DND-41 (cell line): ENCODE measurements around the gene C10orf90.

Experiments used
- ATAC-seq: fragments of 200-7000 bp; cut with Tn5 transposase; 3 replicates; pipeline ENCODE4 v1.9.1; 2021; ENCODE audit warnings: low read depth; ENCODE audit not compliant: insufficient read depth
- DNase-seq: peaks from one replicate; pipeline ENCODE4 v3.0.0-alpha.2; 2020
- H2AFZ ChIP-seq: 2 replicates; pipeline ENCODE4 v1.6.0; 2012; ENCODE audit warnings: low read depth, low read length
- H3K27ac ChIP-seq: 2 replicates; pipeline ENCODE4 v1.5.1; 2012; ENCODE audit warnings: low read length, inconsistent platforms
- H3K27me3 ChIP-seq: fragments of 200-600 bp; sonication (generic); 2 replicates; pipeline ENCODE4 v1.6.0; 2012; ENCODE audit warnings: low read length, mild to moderate bottlenecking, inconsistent platforms; ENCODE audit not compliant: insufficient read depth, poor library complexity
- H3K36me3 ChIP-seq: 2 replicates; pipeline ENCODE4 v1.5.1; 2012; ENCODE audit warnings: low read length, inconsistent platforms; ENCODE audit not compliant: insufficient read depth
- H3K4me1 ChIP-seq: 2 replicates; pipeline ENCODE4 v1.5.1; 2012; ENCODE audit warnings: mild to moderate bottlenecking, low read length; ENCODE audit not compliant: insufficient read depth
- H3K4me2 ChIP-seq: 2 replicates; pipeline ENCODE4 v1.6.0; 2012; ENCODE audit warnings: mild to moderate bottlenecking, moderate library complexity, low read length, inconsistent platforms; ENCODE audit not compliant: insufficient read depth
- H3K4me3 ChIP-seq, 2 experiments: fragments of 200-600 bp in 1 of 2; shearing (Covaris generic) in 1 of 2; 2 replicates each; pipeline ENCODE4 v1.5.1; 2012 to 2016; ENCODE audit warnings: inconsistent platforms in 2 of 2, low read length in 2 of 2, mild to moderate bottlenecking in 2 of 2, low read depth in 1 of 2, moderate library complexity in 1 of 2
- H3K79me2 ChIP-seq: 2 replicates; pipeline ENCODE4 v1.6.0; 2012; ENCODE audit warnings: low read length, inconsistent platforms; ENCODE audit not compliant: insufficient read depth
- H3K9ac ChIP-seq: 2 replicates; pipeline ENCODE4 v1.6.0; 2012; ENCODE audit warnings: low read depth, mild to moderate bottlenecking, inconsistent platforms, low read length, moderate library complexity
- H3K9me3 ChIP-seq: 2 replicates; pipeline ENCODE4 v1.5.1; 2012; ENCODE audit warnings: low read length, moderate library complexity, mild to moderate bottlenecking, inconsistent platforms; ENCODE audit not compliant: insufficient read depth, severe bottlenecking
- H4K20me1 ChIP-seq: 2 replicates; pipeline ENCODE4 v1.6.0; 2012; ENCODE audit warnings: low read length; ENCODE audit not compliant: insufficient read depth
- CTCF ChIP-seq: IDR thresholded peaks from 2 replicates; pipeline ENCODE4 v1.5.1; 2012; ENCODE audit warnings: borderline replicate concordance, low read length, moderate library complexity, mild to moderate bottlenecking; ENCODE audit not compliant: poor library complexity, severe bottlenecking; ENCODE audit errors: extremely low read depth
- EZH2 ChIP-seq: IDR thresholded peaks from 3 replicates; pipeline ENCODE4 v1.6.1; 2012; ENCODE audit warnings: borderline replicate concordance, low read depth, mild to moderate bottlenecking, moderate library complexity, low read length, inconsistent platforms; ENCODE audit not compliant: severe bottlenecking

Gene C10orf90

DNA sequence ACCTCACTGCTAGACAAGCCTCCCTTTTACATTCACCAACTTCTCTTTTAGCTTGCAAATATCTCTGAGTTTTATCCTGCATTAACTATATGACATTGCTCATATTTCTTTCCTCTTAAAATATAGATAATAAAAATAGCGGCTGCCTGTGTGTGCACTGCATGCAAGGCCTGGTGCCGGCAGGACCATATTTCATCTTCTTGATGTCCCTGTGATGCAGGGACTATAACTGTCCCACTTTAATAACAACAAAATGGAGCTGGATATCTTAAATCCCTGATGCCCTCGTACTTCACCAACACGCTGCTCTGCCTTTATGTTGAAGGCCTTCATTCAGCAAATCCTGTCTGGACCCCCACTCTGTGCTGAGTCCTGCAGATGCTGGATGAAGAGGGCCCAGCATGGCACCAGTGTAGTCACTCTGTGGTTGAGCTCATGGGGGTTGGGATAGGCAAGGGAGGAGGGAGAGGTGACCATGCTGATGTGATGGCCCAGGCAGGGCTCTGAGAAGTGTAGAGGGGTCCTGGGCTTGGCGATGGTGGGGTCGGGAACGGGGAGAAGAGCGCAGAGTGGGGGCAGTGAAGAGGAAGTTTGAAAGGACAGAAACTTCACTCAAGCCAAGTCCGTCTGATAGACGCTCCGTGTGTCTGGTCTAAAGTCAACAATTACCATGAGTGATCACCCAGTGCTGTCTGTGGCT is 40.4 kb downstream of the C10orf90 start:
- Histone ChIP-seq H3K4me3 (no peak overlapping the region), H3K27me3 (no peaks in the 10 kb centered on the region), H3K9ac (no peak overlapping the region), H3K4me1 (no peaks in the 10 kb centered on the region), H3K79me2 (no peaks in the 10 kb centered on the region), H3K27ac (no peak overlapping the region), H2AFZ (no peak overlapping the region), H4K20me1 (no peaks in the 10 kb centered on the region), H3K9me3 (no peaks in the 10 kb centered on the region), H3K36me3 (no peaks in the 10 kb centered on the region), H3K4me2 (no peak overlapping the region)
- TF ChIP-seq CTCF (no peak), EZH2 (no peak)
- no peak for DNase-seq
- ATAC-seq, result no peak

GRCh38 chr10:126628746-126629145 is 41.7 kb downstream of the C10orf90 start:
- no peak overlapping the region for H3K4me3 ChIP-seq
- H3K9ac ChIP-seq, result no peak overlapping the region
- no peak for ATAC-seq
- TF ChIP-seq EZH2 (no peak), CTCF (no peak)
- no peak overlapping the region for H2AFZ ChIP-seq
- no peaks in the 10 kb centered on the region for H3K27me3 ChIP-seq
- no peaks in the 10 kb centered on the region for H4K20me1 ChIP-seq
- H3K4me2 ChIP-seq, result no peak overlapping the region
- no peaks in the 10 kb centered on the region for H3K36me3 ChIP-seq
- H3K4me1 ChIP-seq, result no peaks in the 10 kb centered on the region
- no peak overlapping the region for H3K27ac ChIP-seq
- no peak for DNase-seq
- H3K9me3 ChIP-seq, result no peaks in the 10 kb centered on the region
- H3K79me2 ChIP-seq, result no peaks in the 10 kb centered on the region

- no peak overlapping the region for H3K4me3 ChIP-seq
- H3K27me3 ChIP-seq, result no peaks in the 10 kb centered on the region
- no peak overlapping the region for H3K9ac ChIP-seq
- H3K36me3 ChIP-seq, result no peaks in the 10 kb centered on the region
- H3K9me3 ChIP-seq, result no peaks in the 10 kb centered on the region
- DNase-seq (no peak), ATAC-seq (no peak)
- H2AFZ ChIP-seq, result no peak overlapping the region
- no peaks in the 10 kb centered on the region for H4K20me1 ChIP-seq
- H3K4me1 ChIP-seq, result no peaks in the 10 kb centered on the region
- H3K27ac ChIP-seq, result no peak overlapping the region
- no peaks in the 10 kb centered on the region for H3K79me2 ChIP-seq
- no peak overlapping the region for H3K4me2 ChIP-seq
- TF ChIP-seq EZH2 (no peak), CTCF (no peak)
These were observed 48.6 kb downstream of the C10orf90 start for GRCh38 chr10:126621846-126622245.
